HEK293 (cell line): ENCODE measurements around the gene PLCD3.

Experiments
- AEBP2 ChIP-seq: fragments of 450-650 bp; formaldehyde crosslinking; IDR thresholded peaks from 2 replicates; pipeline ENCODE4 v1.5.1; 2016; ENCODE audit warnings: missing biosample characterization, missing genetic modification characterization, borderline replicate concordance
- BCL11A ChIP-seq: fragments of 450-650 bp; formaldehyde crosslinking; IDR thresholded peaks from 2 replicates; pipeline ENCODE4 v1.5.1; 2016; ENCODE audit warnings: low read depth, missing biosample characterization, missing genetic modification characterization
- BCL11B ChIP-seq: fragments of 450-650 bp; formaldehyde crosslinking; IDR thresholded peaks from 2 replicates; pipeline ENCODE4 v1.5.1; 2016; ENCODE audit warnings: low read depth, missing biosample characterization, missing genetic modification characterization
- HOXC10 ChIP-seq: sonication (generic); formaldehyde crosslinking; IDR thresholded peaks from 2 replicates; pipeline ENCODE4 v1.8.1; 2023; ENCODE audit warnings: mild to moderate bottlenecking, missing genetic modification reagents
- HOXD13 ChIP-seq: sonication (generic); formaldehyde crosslinking; IDR thresholded peaks from 2 replicates; pipeline ENCODE4 v1.8.0; 2022; ENCODE audit warnings: missing genetic modification reagents, borderline replicate concordance
- KLF10 ChIP-seq: fragments of 450-650 bp; IDR thresholded peaks from 2 replicates; pipeline ENCODE4 v1.5.1; 2018; ENCODE audit warnings: missing biosample characterization, mild to moderate bottlenecking, missing genetic modification characterization
- MEIS1 ChIP-seq: sonication (generic); formaldehyde crosslinking; IDR thresholded peaks from 2 replicates; pipeline ENCODE4 v1.8.1; 2022; ENCODE audit warnings: missing genetic modification reagents, mild to moderate bottlenecking, borderline replicate concordance
- MYNN ChIP-seq: fragments of 450-650 bp; formaldehyde crosslinking; IDR thresholded peaks from 2 replicates; pipeline ENCODE4 v1.5.1; 2016; ENCODE audit warnings: missing biosample characterization, missing genetic modification characterization, borderline replicate concordance
- SP7 ChIP-seq: fragments of 450-650 bp; formaldehyde crosslinking; IDR thresholded peaks from 2 replicates; pipeline ENCODE4 v1.5.1; 2016; ENCODE audit warnings: missing biosample characterization, missing genetic modification characterization
- TCF7L2 ChIP-seq: IDR thresholded peaks from 2 replicates; pipeline ENCODE4 v1.6.1; 2011; ENCODE audit warnings: low read depth, mild to moderate bottlenecking, inconsistent platforms, low read length, moderate library complexity, borderline replicate concordance
- ZBTB10 ChIP-seq: fragments of 450-650 bp; formaldehyde crosslinking; IDR thresholded peaks from 2 replicates; pipeline ENCODE4 v1.5.1; 2016; ENCODE audit warnings: missing biosample characterization, missing genetic modification characterization
- ZBTB20 ChIP-seq: fragments of 450-650 bp; formaldehyde crosslinking; IDR thresholded peaks from 2 replicates; pipeline ENCODE4 v1.5.1; 2016; ENCODE audit warnings: missing biosample characterization, missing genetic modification characterization
- ZFP69B ChIP-seq: fragments of 450-650 bp; formaldehyde crosslinking; IDR thresholded peaks from 2 replicates; pipeline ENCODE4 v1.5.1; 2016; ENCODE audit warnings: missing biosample characterization, missing genetic modification characterization
- ZNF10 ChIP-seq: fragments of 450-650 bp; formaldehyde crosslinking; IDR thresholded peaks from 2 replicates; pipeline ENCODE4 v1.5.1; 2017; ENCODE audit warnings: missing biosample characterization, missing genetic modification characterization
- ZNF132 ChIP-seq: fragments of 450-650 bp; formaldehyde crosslinking; IDR thresholded peaks from 2 replicates; pipeline ENCODE4 v1.5.1; 2017; ENCODE audit warnings: missing biosample characterization, missing genetic modification characterization, borderline replicate concordance
- ZNF18 ChIP-seq: fragments of 450-650 bp; formaldehyde crosslinking; IDR thresholded peaks from 2 replicates; pipeline ENCODE4 v1.5.1; 2016; ENCODE audit warnings: missing biosample characterization, missing genetic modification characterization
- ZNF248 ChIP-seq: fragments of 450-650 bp; formaldehyde crosslinking; IDR thresholded peaks from 2 replicates; pipeline ENCODE4 v1.5.1; 2017; ENCODE audit warnings: missing biosample characterization, missing genetic modification characterization
- ZNF274 ChIP-seq, 2 experiments: fragments of 200-500 bp in 1 of 2; fragments of 450-650 bp in 1 of 2; sonication (Bioruptor generic) in 1 of 2; formaldehyde crosslinking in 1 of 2; IDR thresholded peaks; 2 replicates each; pipeline versions ENCODE4 v1.5.1 to v1.6.1; 2014 to 2016; ENCODE audit warnings: borderline replicate concordance in 1 of 2, inconsistent platforms in 1 of 2, low read length in 1 of 2, missing biosample characterization in 1 of 2, missing genetic modification characterization in 1 of 2
- ZNF335 ChIP-seq: fragments of 450-650 bp; formaldehyde crosslinking; conservative IDR thresholded peaks from 2 replicates; pipeline ENCODE4 v1.5.1; 2016; ENCODE audit warnings: missing biosample characterization, missing genetic modification characterization
- ZNF341 ChIP-seq: fragments of 450-650 bp; formaldehyde crosslinking; IDR thresholded peaks from 2 replicates; pipeline ENCODE4; 2016; ENCODE audit warnings: low read depth, missing biosample characterization, missing genetic modification characterization
- ZNF362 ChIP-seq: fragments of 450-650 bp; formaldehyde crosslinking; IDR thresholded peaks from 2 replicates; pipeline ENCODE4 v1.5.1; 2016; ENCODE audit warnings: missing biosample characterization, missing genetic modification characterization
- ZNF473 ChIP-seq: fragments of 450-650 bp; formaldehyde crosslinking; IDR thresholded peaks from 2 replicates; pipeline ENCODE4 v1.5.1; 2017; ENCODE audit warnings: missing biosample characterization, missing genetic modification characterization
- ZNF529 ChIP-seq: fragments of 450-650 bp; formaldehyde crosslinking; IDR thresholded peaks from 2 replicates; pipeline ENCODE4 v1.5.1; 2017; ENCODE audit warnings: missing genetic modification characterization, missing biosample characterization; ENCODE audit not compliant: insufficient replicate concordance
- ZNF629 ChIP-seq: fragments of 450-650 bp; formaldehyde crosslinking; IDR thresholded peaks from 2 replicates; pipeline ENCODE4 v1.5.1; 2017; ENCODE audit warnings: missing biosample characterization, missing genetic modification characterization
- ZNF664 ChIP-seq: fragments of 450-650 bp; formaldehyde crosslinking; IDR thresholded peaks from 2 replicates; pipeline ENCODE4 v1.5.1; 2016; ENCODE audit warnings: missing biosample characterization, missing genetic modification characterization
- ZNF677 ChIP-seq: fragments of 450-650 bp; IDR thresholded peaks from 2 replicates; pipeline ENCODE4 v1.5.0; 2018; ENCODE audit warnings: missing biosample characterization, mild to moderate bottlenecking, missing genetic modification characterization, moderate library complexity
- ZNF701 ChIP-seq: fragments of 450-650 bp; formaldehyde crosslinking; IDR thresholded peaks from 2 replicates; pipeline ENCODE4 v1.5.1; 2016; ENCODE audit warnings: missing biosample characterization, missing genetic modification characterization
- ZNF785 ChIP-seq: fragments of 450-650 bp; formaldehyde crosslinking; IDR thresholded peaks from 2 replicates; pipeline ENCODE4 v1.5.1; 2016; ENCODE audit warnings: missing biosample characterization, missing genetic modification characterization
- ZNF843 ChIP-seq: fragments of 450-650 bp; formaldehyde crosslinking; IDR thresholded peaks from 2 replicates; pipeline ENCODE4 v1.5.1; 2016; ENCODE audit warnings: missing biosample characterization, missing genetic modification characterization
- ZSCAN18 ChIP-seq: fragments of 450-650 bp; formaldehyde crosslinking; IDR thresholded peaks from 2 replicates; pipeline ENCODE4 v1.5.1; 2016; ENCODE audit warnings: missing biosample characterization, missing genetic modification characterization
- ZSCAN4 ChIP-seq: fragments of 450-650 bp; formaldehyde crosslinking; IDR thresholded peaks from 2 replicates; pipeline ENCODE4 v1.5.1; 2017; ENCODE audit warnings: missing biosample characterization, missing genetic modification characterization

The PLCD3 gene

GRCh38 chr17:45131616-45132319 is 547 bp downstream of the PLCD3 start (continued):
- TF ChIP-seq ZNF473 (tag by site-specific recombination): no peak
- TF ChIP-seq ZNF335 (tag by site-specific recombination): no peak
- TF ChIP-seq BCL11A (tag by site-specific recombination): peak; percentile 91
- no peak for TF ChIP-seq ZBTB20 (tag by site-specific recombination)
- no peak for TF ChIP-seq KLF10
- peak; percentile 87 for TF ChIP-seq BCL11B (tag by site-specific recombination)
- no peak for TF ChIP-seq MYNN (tag by site-specific recombination)
- TF ChIP-seq ZNF629: peak; percentile 54
- TF ChIP-seq ZNF529 (tag by site-specific recombination): no peak
- TF ChIP-seq ZNF274 (IDR thresholded peaks at IDR 0.05; ENCODE audit: low read length): no peak
- no peak for TF ChIP-seq ZNF274 (tag by site-specific recombination; IDR thresholded peaks at IDR 0.05; ENCODE audit: borderline replicate concordance)
- no peak for TF ChIP-seq AEBP2 (tag by site-specific recombination)
- TF ChIP-seq MEIS1 (CRISPR knock-in tag): no peak
- TF ChIP-seq ZNF664: no peak
- TF ChIP-seq ZSCAN4 (tag by site-specific recombination): no peak
- TF ChIP-seq ZNF843: 0 out of 2 replicates have a peak, but pooled peaks have one; percentile 17
- TF ChIP-seq ZNF132 (tag by site-specific recombination): no peak
- no peak for TF ChIP-seq HOXC10 (CRISPR knock-in tag)
- TF ChIP-seq ZNF362 (tag by site-specific recombination): no peak
- TF ChIP-seq ZNF18: no peak
- TF ChIP-seq ZSCAN18 (tag by site-specific recombination): no peak
- no peak for TF ChIP-seq ZNF248 (tag by site-specific recombination)
- TF ChIP-seq HOXD13 (CRISPR knock-in tag): no peak
- TF ChIP-seq ZNF785: 0 out of 2 replicates have a peak, but pooled peaks have one; percentile 14
- TF ChIP-seq ZNF10 (tag by site-specific recombination): no peak
- TF ChIP-seq ZNF677 (tag by site-specific recombination): no peak
- TF ChIP-seq ZNF341: no peak
- TF ChIP-seq ZFP69B (tag by site-specific recombination): peak; percentile 49; the same call in 1 of the 2 replicates
- TF ChIP-seq ZBTB10 (tag by site-specific recombination): peak; percentile 71
- peak; percentile 67 for TF ChIP-seq SP7
- TF ChIP-seq TCF7L2: no peak
- no peak for TF ChIP-seq ZNF701 (tag by site-specific recombination)
